Vagina (tissue), 2 donors: ENCODE results near the gene CRX. TPM values are rescaled to one million over a fixed set of nuclear protein-coding genes. Genes with fewer than 3 reads are reported as not detected.

Experiments used
- DNase-seq, 2 donors: peaks; one replicate each; pipeline ENCODE4 v3.0.0-alpha.2; 2017; ENCODE audit errors: extremely low spot score in 2 of 2
- H3K27ac ChIP-seq: fragments of 200-600 bp; sonication (generic); one replicate; pipeline ENCODE4 v1.5.1; 2019
- H3K27me3 ChIP-seq: fragments of 200-600 bp; sonication (generic); one replicate; pipeline ENCODE4 v1.5.1; 2019
- H3K36me3 ChIP-seq, 2 donors: fragments of 200-600 bp; sonication (generic); one replicate each; pipeline ENCODE4 v1.5.1; 2017 to 2019
- H3K4me1 ChIP-seq: fragments of 200-600 bp; sonication (generic); one replicate; pipeline ENCODE4 v1.5.1; 2019
- H3K4me3 ChIP-seq, 2 donors: fragments of 200-600 bp; sonication (generic); 1 replicate in 1 of 2; 2 replicates in 1 of 2; pipeline ENCODE4 v1.5.1; 2016 to 2019
- H3K9me3 ChIP-seq: fragments of 200-600 bp; sonication (generic); one replicate; pipeline ENCODE4 v1.5.1; 2019
- POLR2A ChIP-seq, 2 donors: fragments of 450-650 bp; IDR thresholded peaks; one replicate each; pipeline ENCODE4 v1.6.1; 2017; ENCODE audit warnings: antibody characterized with exemption in 2 of 2, mild to moderate bottlenecking in 2 of 2, moderate library complexity in 2 of 2
- POLR2AphosphoS5 ChIP-seq, 2 donors: sonication (generic); formaldehyde crosslinking; IDR thresholded peaks; one replicate each; pipeline ENCODE4 v1.9.0; 2017; ENCODE audit warnings: antibody characterized with exemption in 2 of 2, mild to moderate bottlenecking in 2 of 2, low read depth in 1 of 2; ENCODE audit not compliant: insufficient read depth in 1 of 2
- intact Hi-C: fragments of 100-400 bp; cut with DNase I; formaldehyde crosslinking; loops from one replicate; pipeline ENCODE4 v1.15.1; 2023
- total RNA-seq: library from RNA; depleted of rRNA; stranded (reverse); fragments of >200 nt; gene quantifications from one replicate; pipeline ENCODE4 v1.2.3, GENCODE V29; 2016
- TF ChIP-seq, protein P1 (sequence below), 3 experiments: fragments of 450-650 bp in 2 of 3; fragments of 200-600 bp in 1 of 3; sonication (generic) in 1 of 3; IDR thresholded peaks; one replicate each; pipeline ENCODE4 v1.5.1; 2017 to 2019; ENCODE audit warnings: antibody characterized with exemption in 3 of 3, mild to moderate bottlenecking in 2 of 3, moderate library complexity in 2 of 3

The CRX gene
- total RNA-seq, 1 donor from 2014 or later = not detected

DNA sequence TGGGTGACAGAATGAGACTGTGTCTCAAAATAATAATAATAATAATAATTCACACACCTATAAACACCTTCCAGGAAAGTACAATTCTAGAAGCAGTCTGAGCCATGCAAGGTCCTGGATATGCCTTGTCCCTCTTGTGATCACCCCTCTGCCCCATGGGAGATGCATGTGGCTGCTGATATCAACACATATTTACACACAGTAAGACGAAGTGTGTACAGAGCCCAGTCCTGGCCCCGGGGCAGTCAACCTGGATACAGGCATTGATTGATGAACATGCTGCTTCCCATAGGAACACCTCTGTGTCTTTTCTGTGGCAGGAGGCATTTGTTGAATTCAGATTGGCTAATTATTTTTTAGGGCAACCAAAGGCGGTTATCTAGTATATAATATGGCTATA, 61.2 kb downstream of the CRX start:
- H3K4me1 ChIP-seq = no peaks in the 10 kb centered on the region
- H3K4me3 ChIP-seq = no peak overlapping the region
- H3K27me3 ChIP-seq = no peaks in the 10 kb centered on the region
- no peak for TF ChIP-seq POLR2A (IDR thresholded peaks at IDR 0.05)
- TF ChIP-seq, protein P1, sequence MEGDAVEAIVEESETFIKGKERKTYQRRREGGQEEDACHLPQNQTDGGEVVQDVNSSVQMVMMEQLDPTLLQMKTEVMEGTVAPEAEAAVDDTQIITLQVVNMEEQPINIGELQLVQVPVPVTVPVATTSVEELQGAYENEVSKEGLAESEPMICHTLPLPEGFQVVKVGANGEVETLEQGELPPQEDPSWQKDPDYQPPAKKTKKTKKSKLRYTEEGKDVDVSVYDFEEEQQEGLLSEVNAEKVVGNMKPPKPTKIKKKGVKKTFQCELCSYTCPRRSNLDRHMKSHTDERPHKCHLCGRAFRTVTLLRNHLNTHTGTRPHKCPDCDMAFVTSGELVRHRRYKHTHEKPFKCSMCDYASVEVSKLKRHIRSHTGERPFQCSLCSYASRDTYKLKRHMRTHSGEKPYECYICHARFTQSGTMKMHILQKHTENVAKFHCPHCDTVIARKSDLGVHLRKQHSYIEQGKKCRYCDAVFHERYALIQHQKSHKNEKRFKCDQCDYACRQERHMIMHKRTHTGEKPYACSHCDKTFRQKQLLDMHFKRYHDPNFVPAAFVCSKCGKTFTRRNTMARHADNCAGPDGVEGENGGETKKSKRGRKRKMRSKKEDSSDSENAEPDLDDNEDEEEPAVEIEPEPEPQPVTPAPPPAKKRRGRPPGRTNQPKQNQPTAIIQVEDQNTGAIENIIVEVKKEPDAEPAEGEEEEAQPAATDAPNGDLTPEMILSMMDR (IDR thresholded peaks at IDR 0.05) = no peak
- TF ChIP-seq POLR2AphosphoS5 (IDR thresholded peaks at IDR 0.05; ENCODE audit: insufficient read depth in 1 of 2, low read depth in 1 of 2) = no peak
- intact Hi-C loops = no loop called here
- H3K9me3 ChIP-seq = no peaks in the 10 kb centered on the region
- H3K27ac ChIP-seq = no peak overlapping the region
- DNase-seq = no peak
- H3K36me3 ChIP-seq = no peaks in the 10 kb centered on the region

DNA sequence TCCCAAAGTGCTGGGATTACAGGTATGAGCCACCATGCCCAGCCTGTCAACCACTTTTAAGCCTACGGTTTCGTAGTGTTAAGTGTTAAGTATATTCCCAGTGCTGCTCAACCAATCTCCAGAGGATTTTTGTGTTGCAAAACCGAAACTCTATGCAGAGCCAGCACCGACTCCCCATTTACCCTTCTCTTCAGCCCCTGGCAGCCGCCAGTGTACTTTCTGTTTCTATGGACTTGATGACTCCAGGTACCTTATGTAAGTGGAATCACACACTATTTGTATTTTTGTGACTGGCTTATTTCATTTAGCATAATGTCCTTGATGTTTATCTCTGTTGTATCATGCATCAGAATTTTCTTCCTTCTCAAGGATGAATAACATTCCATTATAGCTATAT, 63.3 kb downstream of the CRX start:
- Histone ChIP-seq H3K9me3 (no peaks in the 10 kb centered on the region), H3K27me3 (no peaks in the 10 kb centered on the region), H3K36me3 (no peaks in the 10 kb centered on the region), H3K4me3 (no peak overlapping the region), H3K4me1 (no peaks in the 10 kb centered on the region), H3K27ac (no peak overlapping the region)
- no peak for DNase-seq
- TF ChIP-seq POLR2A (IDR thresholded peaks at IDR 0.05) (no peak), POLR2AphosphoS5 (IDR thresholded peaks at IDR 0.05; ENCODE audit: insufficient read depth in 1 of 2, low read depth in 1 of 2) (no peak)
- TF ChIP-seq, protein P1 (IDR thresholded peaks at IDR 0.05) = no peak
- intact Hi-C loops = no loop called here

DNA sequence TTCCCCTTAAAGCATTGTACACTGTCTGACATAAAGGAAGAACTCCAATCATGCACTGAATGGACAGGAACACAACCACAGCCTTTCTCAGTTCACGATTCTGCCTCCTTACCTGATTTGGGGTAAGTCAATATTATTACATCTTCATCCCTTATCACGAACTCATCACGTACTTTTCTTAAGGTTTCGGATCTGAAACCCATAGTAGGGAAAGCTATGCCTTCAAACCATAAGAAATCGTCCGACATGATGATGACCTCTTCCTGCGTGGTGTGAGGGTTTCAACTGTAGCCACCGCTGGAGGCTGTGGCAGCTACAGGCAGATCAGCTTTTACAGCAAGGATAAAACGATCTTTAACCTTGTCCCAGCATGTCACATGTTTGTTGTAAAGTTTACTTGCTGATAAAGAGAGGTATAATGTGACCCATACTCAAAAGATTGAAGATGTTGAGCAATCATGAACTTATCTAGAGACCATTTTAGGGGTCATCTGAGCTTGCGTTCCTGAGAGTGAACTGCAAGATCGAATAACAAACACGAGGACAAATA, 64.3 kb downstream of the CRX start, which contains the start of gene SULT2A1:
Gene SULT2A1, minus strand, starts transcription at position 306 of the 550 bp plus-strand sequence. Its CDS starts 58 bp downstream, at position 248.
- H3K27ac ChIP-seq = no peak within 1 kb of the TSS
- H3K9me3 ChIP-seq = no peaks in the 10 kb centered on the region
- H3K36me3 ChIP-seq = no peaks in the 10 kb centered on the region
- intact Hi-C loops = no loop called here
- no peak within 1 kb of the TSS for H3K4me3 ChIP-seq
- no peak for DNase-seq
- H3K27me3 ChIP-seq = no peaks in the 10 kb centered on the region
- TF ChIP-seq, protein P1 (IDR thresholded peaks at IDR 0.05) = no peak
- TF ChIP-seq POLR2A (IDR thresholded peaks at IDR 0.05) = no peak
- no peak for TF ChIP-seq POLR2AphosphoS5 (IDR thresholded peaks at IDR 0.05; ENCODE audit: insufficient read depth in 1 of 2, low read depth in 1 of 2)
- H3K4me1 ChIP-seq = no peaks in the 10 kb centered on the region

DNA sequence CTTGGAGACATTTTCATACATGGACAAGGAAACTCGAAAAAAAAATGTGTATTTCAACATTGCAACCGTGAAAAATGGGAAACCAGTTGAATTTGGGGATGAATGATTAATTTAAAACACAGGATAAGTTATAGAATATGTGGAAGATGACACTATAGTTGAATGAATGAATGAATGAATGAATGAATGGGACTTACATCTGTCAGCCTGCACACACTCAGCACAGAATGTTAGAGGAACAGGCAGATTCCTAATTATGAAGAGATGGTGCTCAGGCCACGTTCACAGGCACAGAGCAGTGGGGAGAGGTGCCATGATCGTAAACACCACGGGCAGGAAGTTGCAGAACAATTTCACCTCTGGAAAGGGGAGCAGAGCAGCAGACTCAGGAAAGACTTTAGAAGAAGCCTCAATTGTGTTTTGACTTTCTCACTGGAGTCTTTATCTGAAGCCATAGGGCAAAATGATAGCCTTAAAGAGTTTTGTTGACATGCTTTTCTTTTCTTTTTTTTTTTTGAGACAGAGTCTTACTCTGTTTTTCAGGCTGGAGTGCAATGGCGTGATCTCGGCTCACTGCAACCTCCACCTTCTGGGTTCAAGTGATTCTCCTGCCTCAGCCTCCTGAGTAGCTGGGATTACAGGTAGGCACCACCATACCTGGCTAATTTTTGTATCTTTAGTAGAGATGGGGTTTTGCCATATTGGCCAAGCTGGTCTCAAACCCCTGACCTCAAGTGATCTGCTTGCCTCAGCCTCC, 69.3 kb downstream of the CRX start:
- no peaks in the 10 kb centered on the region for H3K27me3 ChIP-seq
- H3K36me3 ChIP-seq = no peaks in the 10 kb centered on the region
- H3K9me3 ChIP-seq = no peaks in the 10 kb centered on the region
- no peak for DNase-seq
- H3K4me1 ChIP-seq = no peaks in the 10 kb centered on the region
- intact Hi-C loops = no loop called here
- H3K4me3 ChIP-seq = no peak overlapping the region
- no peak overlapping the region for H3K27ac ChIP-seq
- TF ChIP-seq, protein P1 (IDR thresholded peaks at IDR 0.05) = no peak
- TF ChIP-seq POLR2A (IDR thresholded peaks at IDR 0.05) (no peak), POLR2AphosphoS5 (IDR thresholded peaks at IDR 0.05; ENCODE audit: insufficient read depth in 1 of 2, low read depth in 1 of 2) (no peak)

DNA sequence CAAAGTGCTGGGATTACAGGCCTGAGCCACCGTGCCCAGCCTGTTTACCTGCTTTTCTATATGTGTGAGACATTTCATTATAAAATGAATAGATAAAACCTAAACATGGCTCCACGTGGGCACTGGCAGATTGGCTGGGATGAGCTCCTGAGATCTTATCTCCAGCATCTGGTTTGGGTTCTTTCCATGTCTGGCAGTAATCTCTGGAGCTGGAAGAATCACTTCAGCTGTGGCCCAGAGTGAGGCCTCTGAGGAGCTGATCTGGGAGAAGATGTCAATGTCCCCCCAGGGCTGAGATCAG, 69.8 kb downstream of the CRX start:
- TF ChIP-seq POLR2AphosphoS5 (IDR thresholded peaks at IDR 0.05; ENCODE audit: insufficient read depth in 1 of 2, low read depth in 1 of 2) (no peak), POLR2A (IDR thresholded peaks at IDR 0.05) (no peak)
- TF ChIP-seq, protein P1 (IDR thresholded peaks at IDR 0.05) = no peak
- intact Hi-C loops = no loop called here
- H3K9me3 ChIP-seq = no peaks in the 10 kb centered on the region
- H3K4me1 ChIP-seq = no peaks in the 10 kb centered on the region
- DNase-seq = no peak
- H3K4me3 ChIP-seq = no peak overlapping the region
- no peaks in the 10 kb centered on the region for H3K27me3 ChIP-seq
- no peak overlapping the region for H3K27ac ChIP-seq
- H3K36me3 ChIP-seq = no peaks in the 10 kb centered on the region
